Esophagus squamous epithelium (tissue), 5 donors: ENCODE measurements around the gene AADACL3. TPM values are rescaled to one million over a fixed set of nuclear protein-coding genes. Genes with fewer than 3 reads are reported as not detected.
"Not testable (repeated sequence)": the region's sequence is repeated elsewhere in the genome, so short reads cannot be mapped to it uniquely, and the experiment has no call there.

Source experiments
- DNase-seq: peaks from one replicate; lab custom pipeline; 2025; lab: John Stamatoyannopoulos, UW
- H3K27ac ChIP-seq, 4 donors: fragments of 200-600 bp; sonication (generic); one replicate each; pipeline ENCODE4 v1.5.1; 2016 to 2019; ENCODE audit warnings: mild to moderate bottlenecking in 1 of 4
- H3K27me3 ChIP-seq, 4 donors: fragments of 200-600 bp; sonication (generic); 1 replicate in 3 of 4; 2 replicates in 1 of 4; pipeline versions ENCODE4 v1.5.1 to v1.6.0; 2017 to 2021; ENCODE audit warnings: antibody characterized with exemption in 1 of 4
- H3K36me3 ChIP-seq, 3 donors: fragments of 200-600 bp; sonication (generic); one replicate each; pipeline ENCODE4 v1.5.1; 2016 to 2019
- H3K4me1 ChIP-seq, 3 donors: fragments of 200-600 bp; sonication (generic); one replicate each; pipeline ENCODE4 v1.5.1; 2017 to 2019
- H3K4me3 ChIP-seq, 4 donors: fragments of 200-600 bp; sonication (generic); 1 replicate in 3 of 4; 2 replicates in 1 of 4; pipeline ENCODE4 v1.5.1; 2016 to 2019; ENCODE audit warnings: mild to moderate bottlenecking in 2 of 4, moderate library complexity in 1 of 4
- H3K9me3 ChIP-seq, 3 donors: fragments of 200-600 bp; sonication (generic); one replicate each; pipeline ENCODE4 v1.5.1; 2016 to 2019
- POLR2A ChIP-seq, 4 donors: fragments of 450-650 bp; IDR thresholded peaks; one replicate each; pipeline ENCODE4 v1.6.1; 2017; ENCODE audit warnings: antibody characterized with exemption in 4 of 4, mild to moderate bottlenecking in 4 of 4, moderate library complexity in 3 of 4
- WGBS, 2 donors: methylation state at CpG; one replicate each; pipeline ENCODE4 v1.1.5; 2018; 5-methylcytosine and 5-hydroxymethylcytosine counted together
- intact Hi-C: fragments of 100-400 bp; cut with DNase I; formaldehyde crosslinking; loops from one replicate; pipeline ENCODE4 v1.15.0; 2022
- total RNA-seq, 4 donors: library from RNA; depleted of rRNA; stranded (reverse); fragments of >200 nt; gene quantifications; one replicate each; pipeline ENCODE4 v1.1.0, GENCODE V29; 2016
- TF ChIP-seq, protein P1 (sequence below), 6 experiments: fragments of 450-650 bp in 4 of 6; fragments of 200-600 bp in 2 of 6; sonication (generic) in 2 of 6; IDR thresholded peaks; one replicate each; pipeline ENCODE4 v1.5.1; 2016 to 2019; ENCODE audit warnings: antibody characterized with exemption in 6 of 6, mild to moderate bottlenecking in 4 of 6, moderate library complexity in 4 of 6
- donor health status: DM: yes; HTN: yes; CAD: no.

Gene AADACL3, protein sequence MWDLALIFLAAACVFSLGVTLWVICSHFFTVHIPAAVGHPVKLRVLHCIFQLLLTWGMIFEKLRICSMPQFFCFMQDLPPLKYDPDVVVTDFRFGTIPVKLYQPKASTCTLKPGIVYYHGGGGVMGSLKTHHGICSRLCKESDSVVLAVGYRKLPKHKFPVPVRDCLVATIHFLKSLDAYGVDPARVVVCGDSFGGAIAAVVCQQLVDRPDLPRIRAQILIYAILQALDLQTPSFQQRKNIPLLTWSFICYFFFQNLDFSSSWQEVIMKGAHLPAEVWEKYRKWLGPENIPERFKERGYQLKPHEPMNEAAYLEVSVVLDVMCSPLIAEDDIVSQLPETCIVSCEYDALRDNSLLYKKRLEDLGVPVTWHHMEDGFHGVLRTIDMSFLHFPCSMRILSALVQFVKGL
- not detected for total RNA-seq

DNA sequence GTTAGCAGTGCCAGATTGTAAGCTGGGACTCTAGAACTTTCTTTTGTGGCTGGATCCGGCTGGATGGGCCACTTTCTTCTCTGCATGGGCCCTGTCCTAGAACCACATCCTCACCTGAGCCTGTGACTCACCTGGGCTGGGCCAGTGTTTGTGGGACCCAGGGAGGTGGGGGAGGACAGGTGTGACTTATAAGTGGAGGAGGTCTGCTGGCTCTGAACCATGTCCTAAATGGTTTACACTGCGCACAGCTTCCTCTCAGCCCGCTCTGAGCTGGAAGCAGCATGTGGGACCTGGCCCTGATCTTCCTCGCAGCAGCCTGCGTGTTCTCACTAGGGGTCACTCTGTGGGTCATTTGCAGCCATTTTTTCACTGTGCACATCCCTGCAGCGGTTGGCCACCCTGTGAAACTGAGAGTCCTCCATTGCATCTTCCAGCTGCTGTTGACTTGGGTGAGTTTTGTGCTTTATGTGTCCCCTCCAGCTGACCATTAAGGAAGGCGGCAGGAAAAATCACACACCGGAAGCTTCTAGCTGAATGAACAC, at the start of gene AADACL3:
Gene AADACL3, plus strand, starts transcription at position 215 of the 542 bp plus-strand sequence. Its CDS starts 67 bp downstream, at position 282.
- intact Hi-C loops = no loop called here

DNA sequence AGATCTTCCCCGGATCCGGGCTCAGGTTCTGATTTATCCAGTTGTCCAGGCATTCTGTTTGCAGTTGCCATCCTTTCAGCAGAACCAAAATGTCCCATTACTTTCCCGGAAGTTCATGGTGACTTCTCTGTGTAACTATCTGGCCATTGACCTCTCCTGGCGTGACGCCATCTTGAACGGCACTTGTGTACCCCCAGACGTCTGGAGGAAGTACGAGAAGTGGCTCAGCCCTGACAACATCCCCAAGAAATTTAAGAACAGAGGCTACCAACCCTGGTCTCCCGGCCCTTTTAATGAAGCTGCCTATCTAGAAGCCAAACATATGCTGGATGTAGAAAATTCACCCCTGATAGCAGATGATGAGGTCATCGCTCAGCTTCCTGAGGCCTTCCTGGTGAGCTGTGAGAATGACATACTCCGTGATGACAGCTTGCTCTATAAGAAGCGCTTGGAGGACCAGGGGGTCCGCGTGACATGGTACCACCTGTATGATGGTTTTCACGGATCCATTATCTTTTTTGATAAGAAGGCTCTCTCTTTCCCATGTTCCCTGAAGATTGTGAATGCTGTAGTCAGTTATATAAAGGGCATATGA, 49.7 kb upstream of the AADACL3 start:
- peaks cover 0 to 7% (median 0%) of the 10 kb centered on the region in 4 donors for H3K27me3 ChIP-seq
- 72 to 88% methylated on average over 7 to 12 of the region's 15 CpGs for WGBS, 2 donors
- no peak for DNase-seq
- no peak overlapping the region for H3K27ac ChIP-seq
- H3K4me3 ChIP-seq = no peak overlapping the region
- TF ChIP-seq, protein P1, sequence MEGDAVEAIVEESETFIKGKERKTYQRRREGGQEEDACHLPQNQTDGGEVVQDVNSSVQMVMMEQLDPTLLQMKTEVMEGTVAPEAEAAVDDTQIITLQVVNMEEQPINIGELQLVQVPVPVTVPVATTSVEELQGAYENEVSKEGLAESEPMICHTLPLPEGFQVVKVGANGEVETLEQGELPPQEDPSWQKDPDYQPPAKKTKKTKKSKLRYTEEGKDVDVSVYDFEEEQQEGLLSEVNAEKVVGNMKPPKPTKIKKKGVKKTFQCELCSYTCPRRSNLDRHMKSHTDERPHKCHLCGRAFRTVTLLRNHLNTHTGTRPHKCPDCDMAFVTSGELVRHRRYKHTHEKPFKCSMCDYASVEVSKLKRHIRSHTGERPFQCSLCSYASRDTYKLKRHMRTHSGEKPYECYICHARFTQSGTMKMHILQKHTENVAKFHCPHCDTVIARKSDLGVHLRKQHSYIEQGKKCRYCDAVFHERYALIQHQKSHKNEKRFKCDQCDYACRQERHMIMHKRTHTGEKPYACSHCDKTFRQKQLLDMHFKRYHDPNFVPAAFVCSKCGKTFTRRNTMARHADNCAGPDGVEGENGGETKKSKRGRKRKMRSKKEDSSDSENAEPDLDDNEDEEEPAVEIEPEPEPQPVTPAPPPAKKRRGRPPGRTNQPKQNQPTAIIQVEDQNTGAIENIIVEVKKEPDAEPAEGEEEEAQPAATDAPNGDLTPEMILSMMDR (IDR thresholded peaks at IDR 0.05) = no peak
- no peak for TF ChIP-seq POLR2A (IDR thresholded peaks at IDR 0.05)
- no peaks in the 10 kb centered on the region for H3K4me1 ChIP-seq
- peaks cover 0 to 13% (median 11%) of the 10 kb centered on the region in 3 donors for H3K9me3 ChIP-seq
- no peaks in the 10 kb centered on the region for H3K36me3 ChIP-seq
- intact Hi-C loops = no loop called here

More for the DNA sequence above, at the start of gene AADACL3:
- Histone ChIP-seq H3K27me3 (peaks cover 0 to 24% (median 0%) of the 10 kb centered on the region in 4 donors), H3K36me3 (no peaks in the 10 kb centered on the region), H3K4me3 (no peak within 1 kb of the TSS), H3K4me1 (no peaks in the 10 kb centered on the region), H3K9me3 (no peaks in the 10 kb centered on the region), H3K27ac (no peak within 1 kb of the TSS)
- no peak for DNase-seq
- WGBS, 2 donors = 83 to 87% methylated on average over 4 to 8 of the region's 8 CpGs
- TF ChIP-seq, protein P1 (IDR thresholded peaks at IDR 0.05) = no peak
- TF ChIP-seq POLR2A (IDR thresholded peaks at IDR 0.05) = no peak

DNA sequence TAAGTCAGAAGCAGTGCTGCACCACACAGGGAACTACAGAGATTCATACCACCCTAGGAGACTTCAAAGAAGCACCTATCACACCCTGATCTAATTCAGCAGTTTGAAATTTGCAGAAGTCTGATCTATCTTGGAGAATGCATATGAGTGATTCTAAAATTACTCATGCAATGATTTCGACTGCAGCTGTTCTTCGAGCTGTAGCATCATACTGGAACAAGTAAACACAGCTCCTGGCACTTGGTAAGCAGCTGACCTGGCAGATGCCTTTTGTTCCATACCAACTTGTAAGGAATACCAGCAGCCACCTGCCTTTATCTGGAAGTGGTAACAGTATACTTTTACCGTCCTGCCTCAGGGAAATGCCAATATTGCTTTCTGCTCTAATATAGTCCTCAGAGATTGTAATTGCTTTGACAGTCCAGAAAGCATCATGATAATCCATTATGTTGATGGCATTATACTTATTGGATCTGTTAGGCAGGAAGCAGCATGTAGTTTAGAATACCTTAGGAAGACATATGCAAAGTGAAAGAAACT, 46.3 kb upstream of the AADACL3 start:
- no peaks in the 10 kb centered on the region for H3K36me3 ChIP-seq
- intact Hi-C loops = no loop called here
- no peaks in the 10 kb centered on the region for H3K4me1 ChIP-seq
- no peak for DNase-seq
- no peak overlapping the region for H3K27ac ChIP-seq
- TF ChIP-seq, protein P1 (IDR thresholded peaks at IDR 0.05) = no peak
- TF ChIP-seq POLR2A (IDR thresholded peaks at IDR 0.05) = no peak
- peaks cover 0 to 20% (median 0%) of the 10 kb centered on the region in 4 donors for H3K27me3 ChIP-seq
- peaks cover 0 to 8% (median 0%) of the 10 kb centered on the region in 3 donors for H3K9me3 ChIP-seq
- 28 to 48% methylated on average over 3 of the region's 3 CpGs for WGBS, 2 donors
- H3K4me3 ChIP-seq = no peak overlapping the region

DNA sequence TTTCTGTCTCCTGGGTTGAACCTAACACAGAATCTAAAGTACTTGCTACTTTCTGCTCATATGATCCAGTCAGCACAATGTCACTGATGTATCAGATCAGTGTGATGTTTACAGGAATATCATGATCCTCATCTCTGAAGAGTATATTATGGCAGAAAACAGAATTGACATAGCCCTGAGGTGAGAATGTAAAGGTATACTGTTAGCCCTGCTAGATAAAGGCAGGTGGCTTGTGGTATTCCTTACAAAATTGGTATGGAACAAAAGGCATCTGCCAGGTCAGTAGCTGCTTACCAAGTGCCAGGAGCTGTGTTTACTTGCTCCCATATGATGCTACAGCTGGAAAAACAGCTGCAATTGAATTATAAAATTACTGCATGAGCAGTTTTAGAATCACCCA, 41.6 kb upstream of the AADACL3 start:
- H3K9me3 ChIP-seq = peaks cover 0 to 4% (median 0%) of the 10 kb centered on the region in 3 donors
- H3K4me3 ChIP-seq = no peak overlapping the region
- TF ChIP-seq POLR2A (IDR thresholded peaks at IDR 0.05) = no peak
- TF ChIP-seq, protein P1 (IDR thresholded peaks at IDR 0.05) = no peak
- H3K4me1 ChIP-seq = peaks cover 0 to 10% (median 0%) of the 10 kb centered on the region in 3 donors
- no peak overlapping the region for H3K27ac ChIP-seq
- intact Hi-C loops = no loop called here
- DNase-seq = no peak
- H3K27me3 ChIP-seq = peaks cover 0 to 25% (median 0%) of the 10 kb centered on the region in 4 donors
- no peaks in the 10 kb centered on the region for H3K36me3 ChIP-seq

DNA sequence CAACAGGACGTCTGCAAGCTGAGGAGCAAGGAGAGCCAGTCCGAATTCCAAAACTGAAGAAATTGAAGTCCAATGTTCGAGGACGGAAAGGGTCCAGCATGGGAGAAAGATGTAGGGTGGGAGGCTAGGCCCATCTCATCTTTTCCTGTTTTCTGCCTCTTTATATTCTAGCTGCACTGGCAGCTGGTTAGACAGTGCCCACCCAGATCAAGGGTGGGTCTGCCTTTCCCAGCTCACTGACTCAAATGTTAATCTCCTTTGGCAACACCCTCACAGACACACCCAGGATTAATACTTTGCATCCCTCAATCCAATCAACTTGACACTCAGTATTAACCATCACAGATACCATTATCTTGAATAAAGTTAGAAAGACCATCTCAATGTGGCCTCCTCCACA, 39.8 kb upstream of the AADACL3 start:
- H3K4me3 ChIP-seq, intact Hi-C loops, H3K9me3 ChIP-seq, DNase-seq, H3K4me1 ChIP-seq, H3K27ac ChIP-seq, H3K36me3 ChIP-seq: not testable (repeated sequence)
- peaks cover 0 to 29% (median 2%) of the 10 kb centered on the region in 4 donors for H3K27me3 ChIP-seq
- 82 to 84% methylated on average over 4 of the region's 4 CpGs for WGBS, 2 donors
